Central memory CD8-positive, alpha-beta T cell (primary cell): ENCODE results near the gene ZNF816.
"Not testable (repeated sequence)": the region's sequence is repeated elsewhere in the genome, so short reads cannot be mapped to it uniquely, and the experiment has no call there.

Experiments
- ATAC-seq: fragments of 150-1000 bp; cut with Tn5 transposase; replicated peaks from 2 replicates; pipeline ENCODE4 v1.10.0; 2022; ENCODE audit warnings: mild to moderate bottlenecking, moderate FRiP score, moderate number of reproducible peaks; ENCODE audit not compliant: poor library complexity, severe bottlenecking; ENCODE audit errors: extremely low read depth
- DNase-seq, 2 donors: peaks; one replicate each; pipeline ENCODE4 v3.0.0; 2021; ENCODE audit warnings: low spot score in 2 of 2
- H3K27ac Mint-ChIP-seq: one replicate; pipeline ENCODE4 v1.8.0; 2022; ENCODE audit warnings: low read depth, mild to moderate bottlenecking, moderate library complexity, mixed read lengths
- H3K27me3 Mint-ChIP-seq: one replicate; pipeline ENCODE4 v1.8.0; 2022; ENCODE audit warnings: mixed read lengths
- H3K36me3 Mint-ChIP-seq: one replicate; pipeline ENCODE4 v1.8.0; 2022; ENCODE audit warnings: mild to moderate bottlenecking, moderate library complexity, mixed read lengths; ENCODE audit not compliant: insufficient read depth
- H3K4me1 Mint-ChIP-seq: one replicate; pipeline ENCODE4 v1.8.0; 2022; ENCODE audit warnings: mixed read lengths
- H3K4me3 Mint-ChIP-seq: one replicate; pipeline ENCODE4 v1.8.0; 2022; ENCODE audit warnings: mild to moderate bottlenecking, moderate library complexity, mixed read lengths
- H3K9me3 Mint-ChIP-seq: one replicate; pipeline ENCODE4 v1.8.0; 2022; ENCODE audit warnings: mixed read lengths

The ZNF816 gene

DNA sequence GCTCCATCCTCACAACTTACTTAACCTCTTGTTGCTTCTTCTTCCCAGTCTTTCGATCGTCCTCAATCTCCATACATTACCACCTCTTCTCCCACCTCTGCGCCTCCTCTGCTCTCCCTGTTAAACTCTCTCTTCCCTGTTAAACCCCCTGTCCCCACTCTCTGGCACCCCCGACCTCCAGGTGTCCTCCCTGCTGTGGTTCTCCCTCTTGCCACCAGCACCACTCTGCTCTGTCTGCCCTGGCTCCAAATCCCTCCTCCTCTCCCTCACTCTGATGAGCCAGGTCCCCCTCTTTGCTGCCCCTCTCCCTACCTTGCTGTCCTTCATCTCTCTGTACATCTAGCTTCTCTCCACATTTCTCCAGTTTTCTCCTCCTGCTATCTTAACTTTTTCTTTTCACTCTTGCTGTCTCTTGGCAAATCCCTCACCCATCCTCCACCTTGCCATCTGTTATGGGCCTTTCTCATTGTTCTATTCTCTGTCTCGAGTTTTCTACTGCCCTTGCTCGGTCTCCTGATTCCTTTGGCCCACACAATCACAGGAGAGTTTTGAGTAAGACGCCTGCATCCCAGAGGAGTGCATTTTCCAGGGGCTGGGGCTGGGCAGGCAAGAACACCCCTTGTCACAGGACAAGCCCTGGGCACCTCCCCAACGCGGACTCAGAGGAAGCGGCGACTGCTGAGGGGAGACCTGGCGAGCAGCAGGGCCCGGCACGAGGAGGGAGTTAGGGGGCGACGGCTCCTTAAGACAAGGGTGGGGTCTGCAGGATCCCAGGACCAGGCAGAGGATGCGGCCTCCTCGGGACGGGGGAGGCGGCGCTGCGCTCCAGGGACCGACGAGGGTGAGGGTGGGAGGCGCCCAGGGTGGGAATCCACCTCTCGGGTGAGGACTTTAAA, 29.7 kb upstream of the ZNF816 start:
- Mint-ChIP-seq H3K27ac (no peak overlapping the region), H3K4me1 (peaks cover 10% of the 10 kb centered on the region), H3K9me3 (no peaks in the 10 kb centered on the region), H3K4me3 (peak overlapping the region; percentile 64), H3K27me3 (no peaks in the 10 kb centered on the region), H3K36me3 (peaks cover 5% of the 10 kb centered on the region)
- DNase-seq (no peak), ATAC-seq (no peak)

DNA sequence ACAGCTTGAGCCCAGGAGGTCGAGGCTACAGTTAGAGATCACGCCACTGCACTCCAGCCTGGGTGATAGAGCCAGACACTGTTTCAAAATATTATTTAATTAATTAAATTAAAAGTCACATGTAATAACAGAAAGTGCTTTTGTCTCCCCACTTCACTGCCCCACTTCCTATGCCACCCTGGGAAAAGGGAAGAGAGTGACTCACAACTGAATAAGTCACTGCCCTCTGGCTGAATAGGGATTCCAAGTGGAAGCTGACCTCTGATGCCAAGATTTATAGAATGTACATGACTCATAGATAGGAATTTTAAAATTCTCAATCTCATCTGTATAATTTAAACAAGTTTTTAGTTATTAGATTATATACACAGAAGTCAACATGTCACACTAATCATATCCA, 28.8 kb upstream of the ZNF816 start:
- Mint-ChIP-seq H3K27ac (no peak overlapping the region), H3K27me3 (no peaks in the 10 kb centered on the region), H3K9me3 (peaks cover 5% of the 10 kb centered on the region), H3K4me1 (peaks cover 10% of the 10 kb centered on the region), H3K4me3 (peak overlapping the region; percentile 64), H3K36me3 (peaks cover 5% of the 10 kb centered on the region)
- no peak for DNase-seq
- no peak for ATAC-seq

DNA sequence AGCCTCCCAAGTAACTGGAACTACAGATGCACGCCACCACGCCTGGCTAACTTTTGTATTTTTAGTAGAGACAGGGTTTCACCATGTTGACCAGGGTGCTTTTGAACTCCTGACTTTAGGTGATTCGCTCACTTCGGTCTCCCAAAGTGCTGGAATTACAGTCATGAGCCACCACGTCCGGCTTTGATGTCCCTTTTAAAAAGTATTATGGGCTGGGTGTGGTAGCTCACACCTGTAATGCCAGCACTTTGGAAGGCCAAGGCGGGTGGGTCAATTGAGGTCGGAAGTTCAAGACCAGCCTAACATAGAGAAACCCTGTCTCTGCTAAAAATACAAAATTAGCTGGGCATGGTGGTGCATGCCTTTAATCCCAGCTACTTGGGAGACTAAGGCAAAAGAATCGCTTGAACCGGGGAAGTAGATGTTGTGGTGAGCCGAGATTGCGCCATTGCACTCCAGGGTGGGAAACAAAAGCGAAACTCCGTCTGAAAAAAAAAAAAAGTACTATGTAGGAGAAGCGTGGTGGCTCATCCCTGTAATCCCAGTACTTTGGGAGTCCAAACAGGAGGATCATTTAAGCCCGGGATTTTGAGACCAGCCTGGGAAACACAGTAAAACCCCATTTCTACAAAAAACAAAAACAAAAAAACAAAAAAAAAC, 28.2 kb upstream of the ZNF816 start:
- ATAC-seq: no peak
- H3K36me3 Mint-ChIP-seq: peaks cover 5% of the 10 kb centered on the region
- peaks cover 10% of the 10 kb centered on the region for H3K4me1 Mint-ChIP-seq
- peaks cover 6% of the 10 kb centered on the region for H3K9me3 Mint-ChIP-seq
- no peaks in the 10 kb centered on the region for H3K27me3 Mint-ChIP-seq
- no peak overlapping the region for H3K27ac Mint-ChIP-seq
- H3K4me3 Mint-ChIP-seq: no peak overlapping the region
- DNase-seq: no peak

DNA sequence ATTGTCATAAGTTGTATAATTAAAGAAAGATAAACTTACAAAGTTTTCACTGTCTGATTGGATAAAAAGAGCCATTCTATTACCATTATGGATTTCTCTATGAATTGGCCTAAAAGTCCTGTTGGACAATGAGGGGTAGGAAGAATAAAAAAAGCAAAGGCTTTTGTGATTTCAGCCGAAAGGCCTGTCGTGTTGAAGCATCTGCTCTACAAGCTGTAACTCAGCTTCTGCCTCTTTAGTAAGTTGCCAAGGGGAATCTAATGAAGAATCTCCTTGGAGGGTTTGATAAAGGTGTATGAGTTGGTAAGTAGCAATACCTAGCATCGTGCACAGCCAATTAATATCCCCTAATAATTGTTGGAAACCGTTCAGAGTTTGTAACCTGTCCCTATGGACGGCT, 25.8 kb upstream of the ZNF816 start:
- no peak for DNase-seq
- H3K4me3 Mint-ChIP-seq: no peak overlapping the region
- no peaks in the 10 kb centered on the region for H3K27me3 Mint-ChIP-seq
- peaks cover 4% of the 10 kb centered on the region for H3K36me3 Mint-ChIP-seq
- peaks cover 6% of the 10 kb centered on the region for H3K9me3 Mint-ChIP-seq
- H3K27ac Mint-ChIP-seq: no peak overlapping the region
- no peak for ATAC-seq
- peaks cover 10% of the 10 kb centered on the region for H3K4me1 Mint-ChIP-seq

GRCh38 chr19:52987221-52987620, 24.5 kb upstream of the ZNF816 start:
- Mint-ChIP-seq H3K4me3 (no peak overlapping the region), H3K9me3 (peaks cover 6% of the 10 kb centered on the region), H3K27me3 (no peaks in the 10 kb centered on the region), H3K4me1 (peaks cover 6% of the 10 kb centered on the region), H3K27ac (no peak overlapping the region), H3K36me3 (peaks cover 2% of the 10 kb centered on the region)
- no peak for DNase-seq
- no peak for ATAC-seq

DNA sequence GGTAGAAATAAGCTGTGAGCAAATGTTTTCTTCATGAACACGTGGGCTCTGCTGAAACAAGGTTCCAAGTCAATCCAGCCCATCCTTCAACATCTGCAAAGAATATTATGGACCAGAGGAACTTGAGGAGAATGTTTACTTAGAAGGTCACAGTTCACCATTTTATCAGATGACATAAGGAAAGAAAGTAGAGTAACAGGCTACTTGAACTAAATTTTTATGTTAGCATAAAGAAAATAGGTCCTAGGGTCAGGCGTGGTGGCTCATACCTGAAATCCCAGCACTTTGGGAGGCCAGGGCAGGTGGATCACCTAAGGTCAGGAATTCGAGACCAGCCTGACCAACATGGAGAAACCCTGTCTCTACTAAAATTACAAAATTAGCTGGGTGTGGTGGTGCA, 20.5 kb upstream of the ZNF816 start:
- not testable (repeated sequence) for H3K36me3 Mint-ChIP-seq, ATAC-seq, H3K4me3 Mint-ChIP-seq

DNA sequence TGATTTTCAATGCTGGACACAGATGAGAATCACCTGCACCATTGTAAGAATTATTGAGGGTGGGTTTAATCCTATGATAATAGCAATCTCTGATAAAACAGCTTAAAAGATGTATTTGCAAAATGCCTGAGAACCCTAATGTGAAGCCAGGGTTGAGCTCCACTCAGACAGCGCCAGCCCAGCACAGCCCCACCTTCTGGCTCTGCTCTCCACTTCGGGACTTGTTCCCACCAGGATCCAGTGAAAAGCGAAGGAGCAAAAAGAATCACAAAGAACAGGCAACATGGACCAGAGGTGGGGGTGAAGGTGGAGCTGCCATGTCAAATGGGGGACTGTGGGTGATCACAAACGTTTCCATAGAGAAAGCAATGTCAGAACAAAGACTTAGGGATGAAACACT, 18.6 kb upstream of the ZNF816 start:
- ATAC-seq (no peak), DNase-seq (no peak)
- Mint-ChIP-seq H3K36me3 (no peaks in the 10 kb centered on the region), H3K4me1 (no peaks in the 10 kb centered on the region), H3K9me3 (no peaks in the 10 kb centered on the region), H3K27ac (no peak overlapping the region), H3K4me3 (no peak overlapping the region), H3K27me3 (no peaks in the 10 kb centered on the region)

More for the DNA sequence above, 20.5 kb upstream of the ZNF816 start:
- H3K27ac Mint-ChIP-seq, DNase-seq, H3K4me1 Mint-ChIP-seq, H3K9me3 Mint-ChIP-seq, H3K27me3 Mint-ChIP-seq: not testable (repeated sequence)

- no peak overlapping the region for H3K27ac Mint-ChIP-seq
- H3K4me1 Mint-ChIP-seq: peaks cover 10% of the 10 kb centered on the region
- H3K36me3 Mint-ChIP-seq: peaks cover 5% of the 10 kb centered on the region
- DNase-seq (no peak), ATAC-seq (no peak)
- H3K27me3 Mint-ChIP-seq: peaks cover 10% of the 10 kb centered on the region
- no peak overlapping the region for H3K4me3 Mint-ChIP-seq
- H3K9me3 Mint-ChIP-seq: peaks cover 15% of the 10 kb centered on the region
Observed at GRCh38 chr19:52967772-52968171, 5.1 kb upstream of the ZNF816 start.

DNA sequence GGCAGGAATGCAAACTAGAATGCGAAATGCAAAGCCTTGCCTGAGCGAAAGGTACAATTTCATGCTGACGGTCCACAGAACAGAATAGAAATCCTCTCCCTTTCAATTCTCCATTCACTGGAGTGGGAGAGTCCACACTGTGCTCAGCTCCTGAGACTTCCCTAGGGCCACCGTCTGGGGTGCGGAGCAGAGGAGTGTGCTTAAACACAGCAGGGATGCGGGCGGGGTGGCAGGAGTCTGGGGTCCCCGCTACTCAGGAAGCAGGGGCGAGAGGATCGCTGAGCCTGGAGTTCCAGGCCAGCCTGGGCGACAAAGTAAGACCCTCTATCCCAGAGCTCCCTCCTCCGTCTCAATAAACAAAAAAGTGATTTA, 552 bp upstream of the ZNF816 start:
- peaks cover 24% of the 10 kb centered on the region for H3K4me1 Mint-ChIP-seq
- H3K27ac Mint-ChIP-seq: peak overlapping the region; percentile 84
- H3K4me3 Mint-ChIP-seq: peak overlapping the region; percentile 87
- ATAC-seq (peak; percentile 2), DNase-seq (no peak)
- H3K36me3 Mint-ChIP-seq: peaks cover 14% of the 10 kb centered on the region
- no peaks in the 10 kb centered on the region for H3K27me3 Mint-ChIP-seq
- peaks cover 12% of the 10 kb centered on the region for H3K9me3 Mint-ChIP-seq

GRCh38 chr19:52961981-52962380, 700 bp downstream of the ZNF816 start:
- ATAC-seq (no peak), DNase-seq (no peak)
- Mint-ChIP-seq H3K9me3 (peaks cover 8% of the 10 kb centered on the region), H3K4me1 (peaks cover 24% of the 10 kb centered on the region), H3K27me3 (no peaks in the 10 kb centered on the region), H3K4me3 (peak overlapping the region; percentile 87), H3K36me3 (peaks cover 14% of the 10 kb centered on the region), H3K27ac (peak overlapping the region; percentile 84)

- H3K9me3 Mint-ChIP-seq: peaks cover 21% of the 10 kb centered on the region
- peaks cover 30% of the 10 kb centered on the region for H3K36me3 Mint-ChIP-seq
Observed at GRCh38 chr19:52959613-52960295, 2.9 kb downstream of the ZNF816 start.

GRCh38 chr19:52957591-52957990, 5.1 kb downstream of the ZNF816 start:
- no peak for ATAC-seq
- peaks cover 22% of the 10 kb centered on the region for H3K9me3 Mint-ChIP-seq
- H3K36me3 Mint-ChIP-seq: peaks cover 37% of the 10 kb centered on the region
- H3K4me1 Mint-ChIP-seq: peaks cover 15% of the 10 kb centered on the region
- DNase-seq: no peak
- no peak overlapping the region for H3K4me3 Mint-ChIP-seq
- H3K27me3 Mint-ChIP-seq: no peaks in the 10 kb centered on the region
- H3K27ac Mint-ChIP-seq: no peak overlapping the region

More at GRCh38 chr19:52959613-52960295, 2.9 kb downstream of the ZNF816 start:
- no peak for DNase-seq
- peak overlapping the region; percentile 6 for H3K4me3 Mint-ChIP-seq
- ATAC-seq: no peak
- no peak overlapping the region for H3K27ac Mint-ChIP-seq
- H3K4me1 Mint-ChIP-seq: peaks cover 24% of the 10 kb centered on the region
- H3K27me3 Mint-ChIP-seq: no peaks in the 10 kb centered on the region
